GM12872 (cell line): Measurements from ENCODE around the gene PRKN.

Experiments
- TF ChIP-seq, protein P1 (sequence below): IDR thresholded peaks from 3 replicates; pipeline ENCODE4 v1.5.1; 2011; ENCODE audit warnings: low read depth, mild to moderate bottlenecking, low read length, moderate library complexity; ENCODE audit not compliant: insufficient read depth

Gene PRKN

DNA sequence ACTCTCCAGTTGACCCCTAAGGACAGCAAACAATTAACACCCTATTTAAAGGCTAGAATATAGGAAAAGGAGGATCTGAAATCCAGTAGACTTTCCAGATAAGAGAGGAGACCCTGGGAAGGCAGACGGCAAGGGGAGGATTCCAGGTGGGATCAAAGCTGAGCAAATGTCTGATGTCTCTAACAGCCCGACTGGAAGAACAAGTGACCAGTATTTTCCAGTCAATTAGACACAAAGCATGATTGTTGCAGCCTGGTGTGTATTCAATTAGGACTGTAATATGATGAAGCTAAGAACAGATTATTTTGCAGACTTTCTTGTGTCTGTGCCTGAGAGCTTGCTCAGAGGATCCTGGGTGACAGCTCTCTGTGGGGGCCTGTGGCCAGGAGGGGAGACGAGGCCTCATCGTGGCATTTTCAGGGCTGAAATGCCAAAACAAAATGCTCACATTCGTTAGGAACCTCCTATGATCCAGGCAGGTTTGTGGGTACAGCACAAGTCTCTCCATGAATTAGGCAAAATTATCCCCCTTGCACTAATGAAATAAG, 981.9 kb downstream of the PRKN start:
- TF ChIP-seq, protein P1, sequence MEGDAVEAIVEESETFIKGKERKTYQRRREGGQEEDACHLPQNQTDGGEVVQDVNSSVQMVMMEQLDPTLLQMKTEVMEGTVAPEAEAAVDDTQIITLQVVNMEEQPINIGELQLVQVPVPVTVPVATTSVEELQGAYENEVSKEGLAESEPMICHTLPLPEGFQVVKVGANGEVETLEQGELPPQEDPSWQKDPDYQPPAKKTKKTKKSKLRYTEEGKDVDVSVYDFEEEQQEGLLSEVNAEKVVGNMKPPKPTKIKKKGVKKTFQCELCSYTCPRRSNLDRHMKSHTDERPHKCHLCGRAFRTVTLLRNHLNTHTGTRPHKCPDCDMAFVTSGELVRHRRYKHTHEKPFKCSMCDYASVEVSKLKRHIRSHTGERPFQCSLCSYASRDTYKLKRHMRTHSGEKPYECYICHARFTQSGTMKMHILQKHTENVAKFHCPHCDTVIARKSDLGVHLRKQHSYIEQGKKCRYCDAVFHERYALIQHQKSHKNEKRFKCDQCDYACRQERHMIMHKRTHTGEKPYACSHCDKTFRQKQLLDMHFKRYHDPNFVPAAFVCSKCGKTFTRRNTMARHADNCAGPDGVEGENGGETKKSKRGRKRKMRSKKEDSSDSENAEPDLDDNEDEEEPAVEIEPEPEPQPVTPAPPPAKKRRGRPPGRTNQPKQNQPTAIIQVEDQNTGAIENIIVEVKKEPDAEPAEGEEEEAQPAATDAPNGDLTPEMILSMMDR, result no peak

DNA sequence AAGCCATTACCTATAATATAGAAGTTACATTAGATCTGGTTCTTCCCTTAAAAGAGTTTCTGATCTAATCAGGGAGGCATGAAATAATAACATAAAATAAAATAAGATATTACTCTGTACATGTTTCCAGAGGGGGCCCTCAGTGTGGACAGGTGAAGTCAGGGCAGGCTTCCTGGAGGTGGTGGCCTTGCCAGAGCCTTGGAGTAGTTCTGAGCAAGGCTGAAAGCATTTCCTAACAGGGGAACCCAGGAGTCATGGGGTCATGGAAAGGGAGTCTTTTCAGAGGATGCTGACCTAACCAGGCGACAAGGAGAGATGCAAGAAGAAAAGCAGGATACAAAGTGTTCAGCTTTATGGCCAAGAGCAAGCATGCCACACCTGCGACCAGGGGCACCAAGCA, 982.4 kb downstream of the PRKN start:
- TF ChIP-seq, protein P1, result no peak

DNA sequence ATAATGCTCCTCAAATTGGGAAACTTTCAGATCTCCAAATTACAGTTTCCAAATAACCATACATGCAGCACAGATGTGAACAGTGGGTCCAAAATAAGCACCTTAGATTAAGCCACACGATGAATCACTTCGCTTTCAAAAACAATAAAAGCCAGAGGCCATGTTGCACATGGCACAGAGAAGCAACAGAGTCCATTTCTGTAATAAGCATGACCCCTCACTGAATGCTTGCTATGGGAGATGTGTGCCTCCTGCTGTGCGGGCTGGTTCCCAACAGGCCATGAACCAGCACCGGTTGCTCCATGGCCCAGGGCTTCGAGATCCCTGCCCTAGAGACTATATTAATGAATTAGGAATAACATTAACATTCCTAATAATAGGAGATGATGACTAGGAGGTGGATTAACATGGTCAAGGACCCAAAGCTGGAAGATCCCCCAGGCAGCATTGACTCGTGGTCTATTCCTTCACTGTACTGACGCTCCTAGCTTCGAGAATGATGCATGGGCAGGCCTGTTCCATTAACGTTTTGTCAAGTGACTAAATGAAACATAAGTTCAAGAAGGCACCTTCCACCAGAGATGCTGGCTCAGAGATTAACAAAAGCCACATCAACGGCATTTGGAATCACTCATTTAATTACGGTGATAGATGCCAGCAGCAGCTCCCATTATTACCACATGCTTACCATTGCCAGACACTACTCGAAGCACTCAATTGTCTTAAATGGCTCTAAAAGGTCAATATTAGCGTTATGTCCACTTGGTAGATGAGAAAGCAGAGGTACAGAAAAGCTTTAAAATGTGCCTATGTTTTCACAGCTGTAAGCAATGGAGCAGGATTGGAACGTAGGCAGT, 983.1 kb downstream of the PRKN start:
- TF ChIP-seq, protein P1, result no peak

DNA sequence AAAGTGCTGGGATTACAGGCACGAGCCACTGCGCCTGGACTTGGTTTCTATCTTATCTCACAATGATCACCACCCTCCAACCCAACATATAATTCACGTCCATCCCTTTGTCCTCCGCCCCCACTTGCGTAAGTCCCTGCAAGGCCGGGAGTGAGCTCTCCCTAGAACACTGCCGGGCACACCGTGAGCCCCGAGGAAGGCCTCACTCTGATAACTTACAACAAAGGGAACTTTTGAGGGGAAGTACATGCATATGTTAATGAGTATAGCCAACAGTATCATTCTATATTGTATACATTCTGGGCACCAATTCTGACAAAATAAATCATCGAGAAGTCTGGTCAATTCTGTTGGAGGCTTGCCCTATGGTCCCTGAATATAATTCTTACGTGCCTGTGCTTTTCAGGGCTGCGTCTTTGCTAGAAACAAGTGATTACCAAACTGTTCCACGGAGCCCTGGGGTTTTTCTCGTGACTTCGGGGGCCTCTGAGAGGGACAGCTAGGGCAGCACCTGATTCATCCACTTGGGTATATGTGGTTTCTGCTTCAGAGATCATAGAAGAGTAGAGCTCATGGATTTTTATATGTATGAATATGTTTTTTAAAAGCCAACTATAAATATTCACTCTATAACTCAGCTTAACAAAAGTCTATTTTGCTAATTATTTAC, 983.9 kb downstream of the PRKN start:
- TF ChIP-seq, protein P1, result no peak

DNA sequence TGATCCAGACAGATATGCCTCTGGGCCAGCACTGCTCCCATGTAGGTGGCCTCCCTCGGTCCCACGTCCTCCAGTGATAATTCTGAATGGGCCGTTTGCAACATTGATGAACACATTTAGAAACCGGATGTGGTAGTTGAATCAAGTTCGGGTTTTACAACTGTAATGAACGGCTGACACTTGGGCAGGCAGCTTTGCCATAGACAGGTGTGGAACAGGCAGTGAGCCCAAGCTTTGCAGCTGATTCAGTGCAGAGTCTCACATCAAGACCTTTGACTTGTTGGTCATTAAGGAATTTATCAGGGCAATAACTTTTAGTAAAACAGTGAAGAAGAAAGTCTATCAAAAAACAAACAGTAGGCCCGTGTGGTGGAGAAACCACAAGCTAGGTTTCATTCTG, 987.1 kb downstream of the PRKN start:
- TF ChIP-seq, protein P1, result no peak

DNA sequence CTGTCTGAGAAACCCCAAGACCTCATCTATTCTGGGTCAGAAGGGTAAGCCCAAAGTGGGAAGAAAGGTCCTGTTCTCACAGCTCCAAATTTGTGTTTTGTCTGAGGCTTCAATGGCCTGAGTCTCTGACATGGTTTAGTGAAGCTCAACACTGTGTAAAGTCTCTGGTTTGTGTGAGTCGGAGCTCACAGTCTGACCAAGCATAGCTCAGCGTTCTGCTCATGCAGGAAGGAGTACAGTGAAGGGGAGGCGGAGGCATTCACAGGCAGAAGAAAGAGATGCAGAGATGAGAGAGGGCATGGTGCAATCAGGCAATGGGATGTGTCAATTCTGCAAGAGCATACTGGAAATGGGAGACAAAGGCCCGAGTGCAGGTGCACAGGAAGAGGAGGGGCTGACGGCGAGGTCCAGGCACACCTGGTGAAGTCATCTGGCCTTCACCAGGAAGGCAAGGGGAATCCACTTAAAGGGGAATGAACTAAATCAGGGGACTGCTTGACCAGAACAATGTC, 990.7 kb downstream of the PRKN start:
- TF ChIP-seq, protein P1, result no peak

DNA sequence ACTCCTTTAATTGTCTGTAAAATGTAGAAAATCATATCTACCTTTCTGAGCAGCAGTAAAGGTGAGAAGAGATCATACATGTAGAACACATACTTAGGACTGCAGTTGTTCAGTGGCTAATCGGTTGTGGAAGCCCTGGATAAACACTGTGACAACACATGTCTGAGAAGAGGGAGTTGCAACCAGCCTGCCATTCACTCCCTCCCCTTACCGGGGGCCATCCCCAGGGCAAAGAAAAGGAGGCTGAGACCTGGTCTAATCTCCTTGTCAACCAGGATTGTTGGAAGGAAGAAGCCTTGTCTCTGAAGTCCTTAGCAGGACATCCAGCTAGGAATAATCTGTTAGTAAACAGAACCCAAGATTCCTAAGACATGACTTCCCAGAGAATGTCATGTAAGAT, 991.2 kb downstream of the PRKN start:
- TF ChIP-seq, protein P1, result no peak
